ENCODE results near the gene ITPR3.
"Not testable (repeated sequence)": the region's sequence is repeated elsewhere in the genome, so short reads cannot be mapped to it uniquely, and the experiment has no call there.

Gene ITPR3

GRCh38 chr6:33630014-33630413, 8.9 kb downstream of the ITPR3 start:
- Histone ChIP-seq H3K27me3 (ENCODE audit: insufficient read depth, low read length, poor library complexity, severe bottlenecking) (no peaks in the 10 kb centered on the region), H3K9me3 (ENCODE audit: insufficient read depth, low read depth, low read length) (no peaks in the 10 kb centered on the region), H3K9me2 (replicated peaks; ENCODE audit: low read depth, low read length) (no peaks in the 10 kb centered on the region), H3K79me2 (ENCODE audit: insufficient read depth, low read length) (peaks cover 48% of the 10 kb centered on the region; the same call in 1 of the 2 replicates), H3K4me1 (ENCODE audit: insufficient read depth, low read length, poor library complexity, severe bottlenecking) (peaks cover 14% of the 10 kb centered on the region), H3K36me3 (ENCODE audit: insufficient read depth, low read length) (no peaks in the 10 kb centered on the region), H2AFZ (ENCODE audit: low read length) (no peak overlapping the region), H4K20me1 (ENCODE audit: insufficient read depth, low read length, poor library complexity, severe bottlenecking) (peaks cover 29% of the 10 kb centered on the region), H3K4me2 (ENCODE audit: low read depth, low read length, poor library complexity, severe bottlenecking) (no peak overlapping the region), H3F3A (ENCODE audit: low read depth) (no peaks in the 10 kb centered on the region), H3K4me3 (ENCODE audit: low read length, poor library complexity, severe bottlenecking) (no peak overlapping the region), H3K9ac (ENCODE audit: low read depth, low read length, poor library complexity, severe bottlenecking) (no peak overlapping the region)
- TF ChIP-seq EZH2phosphoT487 (IDR thresholded peaks at IDR 0.05; ENCODE audit: borderline replicate concordance): no peak
- no peak for TF ChIP-seq CTCF (conservative IDR thresholded peaks at IDR 0.05; ENCODE audit: low read length)

GRCh38 chr6:33631521-33631920, 10.4 kb downstream of the ITPR3 start:
- H3K4me3 ChIP-seq (ENCODE audit: low read length, poor library complexity, severe bottlenecking); H3K9me3 ChIP-seq (ENCODE audit: insufficient read depth, low read depth, low read length); H3K36me3 ChIP-seq (ENCODE audit: insufficient read depth, low read length); H3K9me2 ChIP-seq (replicated peaks; ENCODE audit: low read depth, low read length); H3K9ac ChIP-seq (ENCODE audit: low read depth, low read length, poor library complexity, severe bottlenecking); H2AFZ ChIP-seq (ENCODE audit: low read length); H3K4me2 ChIP-seq (ENCODE audit: low read depth, low read length, poor library complexity, severe bottlenecking); H3F3A ChIP-seq (ENCODE audit: low read depth); H3K27me3 ChIP-seq (ENCODE audit: insufficient read depth, low read length, poor library complexity, severe bottlenecking); H3K4me1 ChIP-seq (ENCODE audit: insufficient read depth, low read length, poor library complexity, severe bottlenecking): not testable (repeated sequence)
- Histone ChIP-seq H4K20me1 (ENCODE audit: insufficient read depth, low read length, poor library complexity, severe bottlenecking) (peaks cover 36% of the 10 kb centered on the region), H3K79me2 (ENCODE audit: insufficient read depth, low read length) (peaks cover 42% of the 10 kb centered on the region; the same call in 1 of the 2 replicates)

- H3F3A ChIP-seq (ENCODE audit: low read depth): no peaks in the 10 kb centered on the region
- TF ChIP-seq CTCF (conservative IDR thresholded peaks at IDR 0.05; ENCODE audit: low read length) (no peak), EZH2phosphoT487 (IDR thresholded peaks at IDR 0.05; ENCODE audit: borderline replicate concordance) (no peak)
- H3K9ac ChIP-seq (ENCODE audit: low read depth, low read length, poor library complexity, severe bottlenecking): no peak overlapping the region
- H4K20me1 ChIP-seq (ENCODE audit: insufficient read depth, low read length, poor library complexity, severe bottlenecking): peaks cover 37% of the 10 kb centered on the region
- H3K9me2 ChIP-seq (replicated peaks; ENCODE audit: low read depth, low read length): no peaks in the 10 kb centered on the region
- no peaks in the 10 kb centered on the region for H3K9me3 ChIP-seq (ENCODE audit: insufficient read depth, low read depth, low read length)
- peaks cover 10% of the 10 kb centered on the region for H3K4me1 ChIP-seq (ENCODE audit: insufficient read depth, low read length, poor library complexity, severe bottlenecking)
- H3K79me2 ChIP-seq (ENCODE audit: insufficient read depth, low read length): peaks cover 42% of the 10 kb centered on the region; the same call in 1 of the 2 replicates
- H3K4me3 ChIP-seq (ENCODE audit: low read length, poor library complexity, severe bottlenecking): no peak overlapping the region
- no peaks in the 10 kb centered on the region for H3K27me3 ChIP-seq (ENCODE audit: insufficient read depth, low read length, poor library complexity, severe bottlenecking)
- H2AFZ ChIP-seq (ENCODE audit: low read length): no peak overlapping the region
- H3K4me2 ChIP-seq (ENCODE audit: low read depth, low read length, poor library complexity, severe bottlenecking): no peak overlapping the region
- no peaks in the 10 kb centered on the region for H3K36me3 ChIP-seq (ENCODE audit: insufficient read depth, low read length)
Measured at GRCh38 chr6:33631971-33632557, 10.9 kb downstream of the ITPR3 start.

- no peaks in the 10 kb centered on the region for H3K9me2 ChIP-seq (replicated peaks; ENCODE audit: low read depth, low read length)
- H4K20me1 ChIP-seq (ENCODE audit: insufficient read depth, low read length, poor library complexity, severe bottlenecking): peaks cover 33% of the 10 kb centered on the region
- H3K36me3 ChIP-seq (ENCODE audit: insufficient read depth, low read length): no peaks in the 10 kb centered on the region
- peaks cover 39% of the 10 kb centered on the region; the same call in 1 of the 2 replicates for H3K79me2 ChIP-seq (ENCODE audit: insufficient read depth, low read length)
- no peak overlapping the region for H3K4me3 ChIP-seq (ENCODE audit: low read length, poor library complexity, severe bottlenecking)
- H3K9me3 ChIP-seq (ENCODE audit: insufficient read depth, low read depth, low read length): no peaks in the 10 kb centered on the region
- H3K4me2 ChIP-seq (ENCODE audit: low read depth, low read length, poor library complexity, severe bottlenecking): peak overlapping the region; percentile 60
- peaks cover 10% of the 10 kb centered on the region for H3K4me1 ChIP-seq (ENCODE audit: insufficient read depth, low read length, poor library complexity, severe bottlenecking)
- H3K9ac ChIP-seq (ENCODE audit: low read depth, low read length, poor library complexity, severe bottlenecking): no peak overlapping the region
- H3F3A ChIP-seq (ENCODE audit: low read depth): no peaks in the 10 kb centered on the region
- peak; percentile 91 for TF ChIP-seq CTCF (conservative IDR thresholded peaks at IDR 0.05; ENCODE audit: low read length)
- TF ChIP-seq EZH2phosphoT487 (IDR thresholded peaks at IDR 0.05; ENCODE audit: borderline replicate concordance): no peak
- no peaks in the 10 kb centered on the region for H3K27me3 ChIP-seq (ENCODE audit: insufficient read depth, low read length, poor library complexity, severe bottlenecking)
- H2AFZ ChIP-seq (ENCODE audit: low read length): no peak overlapping the region
Measured at GRCh38 chr6:33632558-33633039, 11.5 kb downstream of the ITPR3 start.
